DOHH2 (cell line): ENCODE results near the gene RUNX1.

Source experiments
- EZH2phosphoT487 ChIP-seq: fragments of 200-600 bp; sonication (generic); IDR thresholded peaks from 2 replicates; pipeline ENCODE4 v1.6.1; 2017; ENCODE audit warnings: borderline replicate concordance, mild to moderate bottlenecking, antibody characterized with exemption, low read length, moderate library complexity, mixed read lengths
- TF ChIP-seq, protein P1 (sequence below): fragments of 200-600 bp; sonication (generic); IDR thresholded peaks from one replicate; pipeline ENCODE4 v1.5.1; 2014; ENCODE audit warnings: antibody characterized with exemption, mild to moderate bottlenecking, low read depth, low read length; ENCODE audit not compliant: poor library complexity, severe bottlenecking

DNA sequence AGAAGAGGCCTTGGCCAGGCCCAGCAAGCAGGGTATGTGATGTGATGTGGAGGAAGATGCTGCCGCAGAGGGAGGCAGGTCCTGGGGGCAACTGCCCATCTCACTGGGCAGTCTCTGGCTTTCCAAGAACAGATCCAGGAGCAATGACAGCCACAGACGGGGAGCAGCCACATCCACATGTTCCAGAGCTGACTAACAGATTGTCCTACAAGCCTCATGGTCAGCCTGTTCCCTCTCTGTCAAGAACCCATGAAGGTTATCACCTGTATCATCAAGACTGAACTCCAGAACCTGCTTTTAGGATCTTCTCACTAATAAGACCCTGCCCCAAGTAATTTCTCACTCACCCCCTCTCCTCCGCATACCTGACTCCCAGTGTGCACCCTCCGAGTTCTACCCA is 187.8 kb downstream of the RUNX1 start:
- TF ChIP-seq, protein P1, sequence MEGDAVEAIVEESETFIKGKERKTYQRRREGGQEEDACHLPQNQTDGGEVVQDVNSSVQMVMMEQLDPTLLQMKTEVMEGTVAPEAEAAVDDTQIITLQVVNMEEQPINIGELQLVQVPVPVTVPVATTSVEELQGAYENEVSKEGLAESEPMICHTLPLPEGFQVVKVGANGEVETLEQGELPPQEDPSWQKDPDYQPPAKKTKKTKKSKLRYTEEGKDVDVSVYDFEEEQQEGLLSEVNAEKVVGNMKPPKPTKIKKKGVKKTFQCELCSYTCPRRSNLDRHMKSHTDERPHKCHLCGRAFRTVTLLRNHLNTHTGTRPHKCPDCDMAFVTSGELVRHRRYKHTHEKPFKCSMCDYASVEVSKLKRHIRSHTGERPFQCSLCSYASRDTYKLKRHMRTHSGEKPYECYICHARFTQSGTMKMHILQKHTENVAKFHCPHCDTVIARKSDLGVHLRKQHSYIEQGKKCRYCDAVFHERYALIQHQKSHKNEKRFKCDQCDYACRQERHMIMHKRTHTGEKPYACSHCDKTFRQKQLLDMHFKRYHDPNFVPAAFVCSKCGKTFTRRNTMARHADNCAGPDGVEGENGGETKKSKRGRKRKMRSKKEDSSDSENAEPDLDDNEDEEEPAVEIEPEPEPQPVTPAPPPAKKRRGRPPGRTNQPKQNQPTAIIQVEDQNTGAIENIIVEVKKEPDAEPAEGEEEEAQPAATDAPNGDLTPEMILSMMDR, result no peak
- no peak for TF ChIP-seq EZH2phosphoT487
